HG02588 (cell line): ENCODE measurements around the gene OR5V1.
"Not testable (repeated sequence)": the region's sequence is repeated elsewhere in the genome, so short reads cannot be mapped to it uniquely, and the experiment has no call there.

ENCODE experiments used
- ATAC-seq: cut with Tn5 transposase; IDR thresholded peaks from one replicate; pipeline ENCODE4 v1.9.1; 2021; ENCODE audit warnings: mild to moderate bottlenecking, moderate library complexity; ENCODE audit not compliant: unreplicated experiment

OR5V1 gene

DNA sequence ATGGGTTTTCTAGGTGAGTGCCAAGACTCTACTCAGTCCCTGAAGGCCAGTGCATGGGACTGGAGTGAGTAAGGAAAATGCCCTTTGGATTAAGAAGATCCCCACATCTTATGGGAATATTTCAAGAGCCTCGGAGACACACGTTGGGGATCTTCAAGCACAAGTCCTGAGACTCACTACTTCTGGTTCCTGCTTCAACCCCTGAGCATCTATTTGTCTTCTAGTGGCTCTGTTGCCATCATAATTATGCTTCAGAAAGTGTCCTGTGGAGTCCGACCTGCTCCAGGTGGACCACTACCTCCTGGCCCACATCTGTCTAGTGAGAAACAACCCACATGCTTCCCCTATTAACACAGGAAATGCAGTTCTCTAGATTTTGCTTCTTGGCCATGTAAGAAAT, at the start of gene OR5V1:
Gene OR5V1 (minus strand): TSS at position 101 of the 400 bp plus-strand sequence. CDS start 12,670 bp downstream, outside the sequence.
- ATAC-seq, result no peak

DNA sequence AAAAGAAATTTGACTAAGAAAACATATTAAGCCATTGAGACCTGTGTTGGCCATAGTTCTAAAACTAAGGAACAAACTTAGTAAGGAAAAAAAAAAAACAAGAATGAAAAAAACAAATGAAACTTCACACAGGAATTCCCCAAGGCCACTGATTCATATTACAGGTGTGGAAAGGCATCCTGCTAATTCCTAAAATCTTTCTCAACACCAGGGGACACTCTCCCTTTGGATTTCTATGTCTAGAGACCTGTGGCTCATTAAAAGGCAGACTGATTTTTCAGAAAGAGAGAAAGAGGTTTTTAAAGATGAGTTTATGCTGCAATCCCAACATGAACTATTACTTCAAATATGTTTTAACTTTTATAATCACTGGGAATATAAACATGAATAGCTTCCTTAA, 45.9 kb upstream of the OR5V1 start, which contains the start of gene OR12D1:
Gene OR12D1 (plus strand): TSS at position 341 of the 400 bp plus-strand sequence.
- ATAC-seq, result no peak

- ATAC-seq, result no peak
Measured at GRCh38 chr6:29403801-29404200, 35.1 kb upstream of the OR5V1 start.

- no peak for ATAC-seq
Measured at GRCh38 chr6:29399525-29399924, 30.9 kb upstream of the OR5V1 start.

DNA sequence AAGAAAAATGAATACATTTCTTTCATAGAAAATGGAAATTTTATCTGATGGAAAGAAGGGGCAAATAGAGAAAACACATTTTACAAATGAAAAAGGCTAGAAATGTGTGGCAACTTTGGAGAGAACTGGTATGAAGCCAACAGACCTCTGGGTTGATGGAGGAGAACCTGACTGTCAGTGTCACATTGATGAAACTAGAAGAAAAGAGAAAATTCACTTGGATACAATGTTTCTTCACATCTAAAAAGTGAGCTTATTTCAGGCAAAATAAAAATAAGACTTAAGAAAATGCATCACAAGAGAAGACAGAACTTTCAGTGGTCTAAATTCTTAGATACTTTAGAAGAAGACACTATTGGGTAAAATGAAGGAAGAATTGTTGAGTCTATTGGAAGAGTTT, 26.7 kb upstream of the OR5V1 start, which contains the start of gene OR12D2:
Gene OR12D2 (plus strand): TSS at position 301 of the 400 bp plus-strand sequence. CDS start 1,069 bp downstream, outside the sequence.
- no peak for ATAC-seq

DNA sequence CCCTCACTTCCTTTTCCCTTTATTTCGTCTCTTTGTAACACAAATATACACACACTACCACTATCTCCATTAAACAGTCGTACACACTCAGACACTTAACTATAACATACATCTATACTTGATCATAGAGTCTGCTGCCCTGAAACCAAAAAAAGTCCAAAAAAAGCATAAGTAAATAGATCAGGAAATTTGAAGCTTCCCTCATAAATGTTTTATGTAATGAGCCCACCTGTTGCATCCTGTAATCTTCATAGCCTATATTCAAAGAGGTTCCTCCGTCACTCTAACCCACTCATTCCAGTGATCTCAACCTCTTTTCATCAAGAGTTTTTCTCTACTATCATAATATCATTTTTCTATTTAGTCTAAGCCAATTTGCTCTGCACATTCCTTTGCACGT, 19.9 kb upstream of the OR5V1 start:
- ATAC-seq, result no peak

GRCh38 chr6:29376003-29376402, 7.3 kb upstream of the OR5V1 start:
- ATAC-seq, result no peak

DNA sequence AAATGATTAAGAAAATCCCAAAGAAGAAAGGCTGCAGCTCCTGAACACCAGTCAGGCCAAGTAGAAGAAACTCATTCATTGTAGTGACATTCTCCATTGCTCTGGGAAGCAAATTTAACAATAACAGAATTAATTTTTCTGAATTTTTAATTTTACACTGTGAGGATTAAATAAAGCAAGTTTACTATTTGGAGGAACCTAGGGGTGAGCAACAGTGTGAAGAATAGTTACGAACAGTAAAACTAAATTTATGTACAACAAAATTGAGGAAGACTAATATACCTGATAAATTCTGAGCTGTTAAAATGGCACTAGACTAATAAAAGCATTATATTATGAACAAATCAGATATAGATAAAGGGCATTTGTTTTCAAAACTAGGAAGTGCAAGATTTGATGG, 6.5 kb upstream of the OR5V1 start, which contains the start of gene OR12D3:
Gene OR12D3 (minus strand): TSS at position 101 of the 400 bp plus-strand sequence. CDS start 4 bp downstream, at position 97.
- ATAC-seq, result no peak

DNA sequence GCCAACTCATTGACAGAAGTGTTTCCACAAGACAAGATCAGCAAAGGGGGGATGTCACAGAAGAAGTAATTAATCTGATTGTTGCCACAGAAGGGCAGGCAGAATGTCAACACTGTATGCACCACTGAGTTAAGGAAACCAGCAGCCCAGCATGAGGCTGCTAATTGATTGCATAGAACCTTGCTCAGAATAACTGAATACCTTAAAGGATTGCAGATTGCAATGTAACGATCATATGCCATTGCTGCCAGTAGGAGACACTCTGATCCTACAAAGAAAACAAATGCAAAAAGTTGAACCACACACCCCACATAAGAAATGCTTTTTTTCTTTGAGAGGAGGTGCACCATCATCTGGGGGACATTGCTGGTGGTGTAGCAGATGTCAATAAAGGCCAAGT, 13.1 kb downstream of the OR5V1 start:
- ATAC-seq, result no peak

- ATAC-seq, result no peak
Measured at GRCh38 chr6:29354980-29355379, 13.7 kb downstream of the OR5V1 start.

DNA sequence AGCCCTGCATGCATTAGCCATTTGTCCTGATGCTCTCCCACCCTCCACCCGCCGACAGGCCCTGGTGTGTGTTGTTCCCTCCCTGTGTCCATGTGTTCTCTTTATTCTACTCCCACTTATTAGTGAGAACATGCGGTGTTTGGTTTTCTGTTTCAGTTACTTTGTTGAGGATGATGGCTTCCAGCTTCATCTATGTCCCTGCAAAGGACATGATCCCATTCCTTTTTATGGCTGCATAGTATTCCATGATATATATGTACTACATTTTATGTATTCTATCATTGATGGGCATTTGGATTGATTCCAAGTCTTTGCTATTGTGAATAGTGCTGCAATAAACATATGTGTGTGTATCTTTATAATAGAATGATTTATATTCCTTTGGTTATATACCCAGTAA, 19.3 kb downstream of the OR5V1 start:
- ATAC-seq, result not testable (repeated sequence)

DNA sequence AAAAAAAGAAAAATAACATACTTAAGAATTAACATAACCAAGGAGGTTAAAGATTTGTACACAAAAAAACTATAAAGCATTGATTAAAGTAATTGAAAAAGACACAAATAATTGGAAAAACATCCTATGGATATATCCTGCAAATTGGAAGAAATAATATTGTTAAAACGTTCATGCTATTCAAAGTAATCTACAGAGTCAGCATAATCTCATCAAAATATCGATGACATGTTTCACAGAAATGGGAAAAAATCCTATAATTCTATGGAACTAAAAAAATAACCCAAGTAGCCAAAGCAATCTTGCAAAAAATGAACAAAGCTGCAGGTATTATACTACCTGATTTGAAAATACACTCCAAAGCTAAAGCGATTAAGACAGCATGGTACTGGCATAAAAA, 23.3 kb downstream of the OR5V1 start:
- ATAC-seq, result no peak

GRCh38 chr6:29336269-29336668, 32.4 kb downstream of the OR5V1 start:
- no peak for ATAC-seq

DNA sequence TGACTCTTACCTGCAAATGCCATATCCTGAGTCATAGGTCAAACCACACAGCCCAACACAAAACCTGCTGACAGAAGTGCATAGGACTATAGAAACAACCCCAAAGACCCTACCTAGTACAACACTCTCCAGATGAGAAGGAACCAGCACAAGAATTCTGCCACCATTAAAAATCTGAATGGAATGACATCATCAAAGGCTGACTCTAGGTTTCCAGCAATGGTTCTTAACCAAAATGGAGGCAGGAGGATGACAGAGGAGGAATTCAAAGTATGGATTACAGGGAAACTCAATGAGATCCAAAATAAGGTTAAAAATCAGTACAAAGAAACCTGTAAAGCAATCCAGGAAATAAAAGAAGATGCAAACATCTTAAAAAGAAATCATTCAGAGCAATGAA, 36.0 kb downstream of the OR5V1 start:
- ATAC-seq, result no peak

GRCh38 chr6:29325777-29326176, 42.9 kb downstream of the OR5V1 start:
- no peak for ATAC-seq

DNA sequence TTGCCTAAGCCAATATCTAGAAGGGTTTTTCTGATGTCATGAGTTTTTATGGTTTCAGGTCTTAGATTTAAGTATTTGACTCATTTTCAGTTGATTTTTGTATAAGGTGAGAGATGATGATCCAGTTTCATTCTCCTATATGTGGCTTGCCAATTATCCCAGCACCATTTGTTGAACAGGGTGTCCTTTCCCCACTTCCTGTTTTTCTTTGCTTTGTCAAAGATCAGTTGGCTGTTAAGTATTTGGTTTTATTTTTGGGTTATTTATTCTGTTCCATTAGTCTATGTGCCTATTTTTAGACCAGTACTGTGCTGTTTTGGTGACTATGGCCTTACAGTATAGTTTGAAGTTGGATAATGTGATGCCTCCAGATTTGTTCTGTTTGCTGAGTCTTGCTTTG, 45.3 kb downstream of the OR5V1 start:
- not testable (repeated sequence) for ATAC-seq

- no peak for ATAC-seq
Measured at GRCh38 chr6:29319931-29320330, 48.7 kb downstream of the OR5V1 start.
